ENCODE measurements around the gene ENDOG. TPM values are rescaled to one million over a fixed set of nuclear protein-coding genes. Genes with fewer than 3 reads are reported as not detected.
"Not testable (repeated sequence)": the region's sequence is repeated elsewhere in the genome, so short reads cannot be mapped to it uniquely, and the experiment has no call there.

The ENDOG gene
- total RNA-seq, 6 donors from 2014 or later, result 20.6 to 70.2 (median 28.8) TPM

DNA sequence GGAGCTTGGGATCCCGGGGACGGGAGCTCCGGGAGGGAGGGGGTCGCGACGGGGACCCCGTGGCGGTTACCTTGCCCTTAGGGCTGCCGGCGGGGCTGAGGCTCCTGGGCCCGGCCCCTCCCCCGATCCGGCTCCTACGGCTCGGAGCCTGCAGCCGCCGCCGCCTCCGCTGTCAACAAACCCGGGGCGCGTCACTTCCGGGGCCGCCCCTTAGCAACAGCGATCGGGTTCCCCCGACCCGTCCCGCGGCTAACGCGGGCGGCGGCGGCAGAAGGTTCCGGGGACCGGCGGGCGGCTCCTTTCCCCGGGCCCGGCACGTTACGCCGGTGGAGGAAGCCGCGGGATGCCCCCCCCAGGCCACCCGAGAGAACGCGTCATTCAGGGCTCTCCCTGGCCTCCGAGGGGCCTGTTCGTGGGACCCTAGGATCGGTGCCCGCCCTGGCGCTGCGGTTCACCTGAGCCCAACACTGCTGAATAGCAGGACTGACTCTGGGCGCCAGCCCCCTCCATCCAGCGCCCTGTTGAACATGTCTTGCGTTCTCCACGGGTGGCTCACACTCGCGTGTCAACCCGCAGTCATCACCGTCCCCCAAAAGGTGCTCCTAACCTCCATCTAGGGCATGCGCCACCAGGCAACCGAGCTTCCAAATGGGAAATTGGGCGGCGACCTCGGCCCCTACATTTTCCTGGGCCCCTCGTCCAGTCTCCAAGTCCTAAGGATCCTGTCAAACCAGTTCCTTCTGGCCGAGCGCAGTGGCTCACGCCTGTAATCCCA lies 46.4 kb upstream of the ENDOG start, which contains the start of gene ZER1:
TSS of gene ZER1 (minus strand) at position 183 of the 775 bp plus-strand sequence. CDS start 16,362 bp downstream, outside the sequence.
- DNase-seq (peak; percentile 97 to 99), ATAC-seq (ENCODE audit: low FRiP score in 2 of 2) (peak; percentile 96 to 99)
- 1 to 3% methylated on average over 16 to 39 of the region's 72 CpGs for WGBS, 2 donors
- Histone ChIP-seq H3K4me1 (peaks cover 14 to 33% (median 19%) of the 10 kb centered on the region in 4 donors), H3K27ac (peak within 1 kb of the TSS; percentile 94 to 97 (median 96)), H3K4me3 (peak within 1 kb of the TSS; percentile 90 to 99 (median 97)), H3K9me3 (peaks cover 0 to 4% (median 0%) of the 10 kb centered on the region in 4 donors), H3K27me3 (no peaks in the 10 kb centered on the region), H3K36me3 (peaks cover 0 to 9% (median 0%) of the 10 kb centered on the region in 4 donors)
- peak; percentile 84 to 87 for TF ChIP-seq POLR2AphosphoS5 (IDR thresholded peaks at IDR 0.05)
- TF ChIP-seq POLR2A (IDR thresholded peaks at IDR 0.05), result peak in 3 of 4 donors; percentile 54 to 89 (median 65)
- TF ChIP-seq, protein P1, sequence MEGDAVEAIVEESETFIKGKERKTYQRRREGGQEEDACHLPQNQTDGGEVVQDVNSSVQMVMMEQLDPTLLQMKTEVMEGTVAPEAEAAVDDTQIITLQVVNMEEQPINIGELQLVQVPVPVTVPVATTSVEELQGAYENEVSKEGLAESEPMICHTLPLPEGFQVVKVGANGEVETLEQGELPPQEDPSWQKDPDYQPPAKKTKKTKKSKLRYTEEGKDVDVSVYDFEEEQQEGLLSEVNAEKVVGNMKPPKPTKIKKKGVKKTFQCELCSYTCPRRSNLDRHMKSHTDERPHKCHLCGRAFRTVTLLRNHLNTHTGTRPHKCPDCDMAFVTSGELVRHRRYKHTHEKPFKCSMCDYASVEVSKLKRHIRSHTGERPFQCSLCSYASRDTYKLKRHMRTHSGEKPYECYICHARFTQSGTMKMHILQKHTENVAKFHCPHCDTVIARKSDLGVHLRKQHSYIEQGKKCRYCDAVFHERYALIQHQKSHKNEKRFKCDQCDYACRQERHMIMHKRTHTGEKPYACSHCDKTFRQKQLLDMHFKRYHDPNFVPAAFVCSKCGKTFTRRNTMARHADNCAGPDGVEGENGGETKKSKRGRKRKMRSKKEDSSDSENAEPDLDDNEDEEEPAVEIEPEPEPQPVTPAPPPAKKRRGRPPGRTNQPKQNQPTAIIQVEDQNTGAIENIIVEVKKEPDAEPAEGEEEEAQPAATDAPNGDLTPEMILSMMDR (IDR thresholded peaks at IDR 0.05), result peak in 2 of 6 experiments; percentile 4 to 23
- peak in 1 of 4 donors; percentile 48 for TF ChIP-seq EP300 (IDR thresholded peaks at IDR 0.05)

DNA sequence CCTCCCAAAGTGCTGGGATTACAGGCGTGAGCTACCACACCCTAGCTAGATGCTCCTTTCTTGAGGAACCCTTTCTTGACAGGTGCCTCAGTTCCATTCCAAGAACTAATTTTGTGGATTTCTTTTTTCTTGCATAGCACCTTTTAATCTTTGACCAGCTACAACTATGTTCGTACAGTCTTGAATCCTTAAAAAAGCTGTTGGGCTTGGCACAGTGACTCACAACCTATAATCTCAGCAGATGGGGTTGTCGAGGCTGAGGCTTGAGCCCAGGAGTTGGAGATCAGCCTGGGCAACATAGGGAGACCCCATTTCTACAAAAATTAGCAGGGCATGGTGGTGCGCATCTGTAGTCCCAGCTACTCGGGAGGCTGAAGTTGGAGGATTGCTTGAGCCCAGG lies 45.3 kb upstream of the ENDOG start:
- no peak for TF ChIP-seq POLR2A (IDR thresholded peaks at IDR 0.05)
- no peak for TF ChIP-seq EP300 (IDR thresholded peaks at IDR 0.05)
- TF ChIP-seq, protein P1 (IDR thresholded peaks at IDR 0.05), result no peak
- no peak for TF ChIP-seq POLR2AphosphoS5 (IDR thresholded peaks at IDR 0.05)
- no peak for ATAC-seq (ENCODE audit: low FRiP score in 2 of 2)
- 90 to 93% methylated on average over 5 of the region's 5 CpGs for WGBS, 2 donors

DNA sequence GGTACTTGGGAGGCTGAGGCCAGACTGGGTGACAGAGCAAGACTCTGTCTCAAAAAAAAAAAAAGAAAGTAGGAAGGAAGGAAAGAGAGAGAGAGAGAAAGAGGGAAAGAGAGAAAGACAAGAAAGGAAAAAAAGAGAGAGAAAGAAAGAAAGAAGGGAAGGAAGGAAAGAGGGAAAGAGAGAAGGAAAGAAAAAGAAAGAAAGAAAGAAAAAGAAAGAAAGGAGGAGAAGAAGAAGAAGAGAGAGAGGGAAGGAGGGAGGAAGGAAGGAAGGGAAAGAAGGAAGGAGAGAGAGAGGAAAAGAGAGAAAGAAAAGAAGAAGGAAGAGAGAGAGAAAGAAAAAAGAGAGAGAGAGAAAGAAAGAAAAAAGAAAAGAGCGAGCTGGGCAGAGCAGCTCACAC lies 43.5 kb upstream of the ENDOG start:
- H3K27me3 ChIP-seq, result no peaks in the 10 kb centered on the region
- peaks cover 14 to 22% (median 16%) of the 10 kb centered on the region in 4 donors for H3K4me1 ChIP-seq
- no peak overlapping the region for H3K4me3 ChIP-seq
- TF ChIP-seq POLR2AphosphoS5 (IDR thresholded peaks at IDR 0.05), result no peak
- no peak for TF ChIP-seq EP300 (IDR thresholded peaks at IDR 0.05)
- no peak for TF ChIP-seq POLR2A (IDR thresholded peaks at IDR 0.05)
- no peak for DNase-seq
- WGBS, 2 donors, result 92 to 97% methylated on average over 1 of the region's 1 CpG
- peaks cover 0 to 4% (median 0%) of the 10 kb centered on the region in 4 donors for H3K9me3 ChIP-seq
- H3K36me3 ChIP-seq, result no peaks in the 10 kb centered on the region
- H3K27ac ChIP-seq, result no peak overlapping the region
- ATAC-seq (ENCODE audit: low FRiP score in 2 of 2), result no peak

More for the DNA sequence above, 45.3 kb upstream of the ENDOG start:
- no peak for DNase-seq
- no peak overlapping the region for H3K27ac ChIP-seq
- peaks cover 0 to 2% (median 0%) of the 10 kb centered on the region in 4 donors for H3K36me3 ChIP-seq
- peaks cover 14 to 33% (median 19%) of the 10 kb centered on the region in 4 donors for H3K4me1 ChIP-seq
- no peaks in the 10 kb centered on the region for H3K27me3 ChIP-seq
- H3K4me3 ChIP-seq, result peak overlapping the region in 1 of 4 donors; percentile 95
- peaks cover 0 to 4% (median 0%) of the 10 kb centered on the region in 4 donors for H3K9me3 ChIP-seq

DNA sequence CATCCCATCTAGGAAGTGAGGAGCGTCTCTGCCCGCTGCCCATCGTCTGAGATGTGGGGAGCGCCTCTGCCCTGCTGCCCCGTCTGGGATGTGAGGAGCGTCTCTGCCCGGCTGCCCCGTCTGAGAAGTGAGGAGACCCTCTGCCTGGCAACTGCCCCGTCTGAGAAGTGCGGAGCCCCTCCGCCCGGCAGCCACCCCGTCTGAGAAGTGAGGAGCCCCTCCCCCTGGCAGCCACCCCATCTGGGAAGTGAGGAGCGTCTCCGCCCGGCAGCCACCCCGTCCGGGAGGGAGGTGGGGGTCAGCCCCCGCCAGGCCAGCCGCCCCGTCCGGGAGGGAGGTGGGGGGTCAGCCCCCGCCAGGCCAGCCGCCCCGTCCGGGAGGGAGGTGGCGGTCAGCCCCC lies 38.2 kb upstream of the ENDOG start:
- not testable (repeated sequence) for H3K36me3 ChIP-seq; H3K27ac ChIP-seq; H3K27me3 ChIP-seq; ATAC-seq (ENCODE audit: low FRiP score in 2 of 2); H3K9me3 ChIP-seq; H3K4me1 ChIP-seq; H3K4me3 ChIP-seq
- DNase-seq, result peak in 1 of 2 donors; percentile 62
- WGBS, 2 donors, result 95% methylated on average over 10 of the region's 27 CpGs; no CpG with 5 or more reads in 1 of the 2 donors

DNA sequence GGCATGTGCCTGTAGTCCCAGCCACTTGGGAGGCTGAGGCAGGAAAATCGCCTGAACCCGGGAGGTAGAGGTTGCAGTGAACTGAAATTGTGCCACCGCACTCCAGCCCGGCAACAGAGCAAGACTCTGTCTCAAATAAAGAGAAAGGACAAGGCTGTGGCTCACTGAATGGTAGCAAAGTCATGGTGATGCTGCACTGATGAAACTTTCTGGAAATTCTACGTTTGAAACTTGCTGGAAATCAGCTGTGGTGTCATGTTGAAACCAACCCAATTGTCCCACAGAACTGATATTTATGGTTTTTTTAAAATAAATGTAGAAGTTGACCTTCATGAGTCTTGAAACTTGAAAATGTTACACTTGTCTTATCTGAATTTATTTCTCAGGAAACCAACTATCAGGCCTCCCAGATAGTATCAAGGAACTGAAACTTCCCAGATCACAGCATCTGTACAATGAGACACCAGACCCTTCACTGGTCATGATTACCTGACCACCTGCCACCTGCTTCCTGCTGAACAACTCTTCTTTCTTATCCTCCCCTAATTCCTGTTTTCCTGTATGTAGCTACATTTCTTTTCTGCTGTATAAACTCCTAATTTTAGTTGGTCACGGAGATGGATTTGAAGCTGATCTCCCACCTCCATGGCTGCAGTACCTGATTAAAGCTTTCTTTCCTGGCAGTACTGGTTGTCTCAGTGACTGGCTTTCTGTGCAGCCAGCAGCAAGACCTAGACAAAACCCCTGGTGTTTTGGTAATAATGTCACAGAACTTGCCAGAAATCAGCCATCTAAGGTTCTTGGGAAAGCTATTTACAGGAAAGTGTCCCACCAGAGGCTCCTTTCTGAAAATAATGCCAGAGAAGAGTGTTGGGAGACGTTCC lies 36.9 kb upstream of the ENDOG start:
- ATAC-seq (ENCODE audit: low FRiP score in 2 of 2) (no peak), DNase-seq (no peak)
- Histone ChIP-seq H3K4me3 (no peak overlapping the region), H3K27me3 (no peaks in the 10 kb centered on the region), H3K36me3 (no peaks in the 10 kb centered on the region), H3K4me1 (peaks cover 0 to 2% (median 1%) of the 10 kb centered on the region in 4 donors), H3K27ac (no peak overlapping the region), H3K9me3 (peaks cover 0 to 7% (median 0%) of the 10 kb centered on the region in 4 donors)
- WGBS, 2 donors, result 63 to 75% methylated on average over 7 of the region's 7 CpGs
- TF ChIP-seq, protein P1 (IDR thresholded peaks at IDR 0.05), result no peak
- TF ChIP-seq POLR2A (IDR thresholded peaks at IDR 0.05) (no peak), EP300 (IDR thresholded peaks at IDR 0.05) (no peak), POLR2AphosphoS5 (IDR thresholded peaks at IDR 0.05) (no peak)
